SK-N-SH (cell line): ENCODE results near the gene CD96. TPM values are rescaled to one million over a fixed set of nuclear protein-coding genes. Genes with fewer than 3 reads are reported as not detected.

Source experiments
- CTCF ChIA-PET: fragments of 300-600, 350-600 bp; formaldehyde crosslinking; extraction: SDS; loops from one replicate; lab custom pipeline; 2021; lab: Yijun Ruan, JAX
- POLR2A ChIA-PET: fragments of 350-600 bp; sonication (Branson Sonifier 250); formaldehyde crosslinking; extraction: SDS; loops from one replicate; lab custom pipeline; 2020; ENCODE audit warnings: antibody characterized with exemption, inconsistent platforms; lab: Yijun Ruan, JAX
- DNase-seq: peaks from one replicate; pipeline ENCODE4 v3.0.0; 2012
- H2AFZ ChIP-seq: fragments of 200-600 bp; sonication (generic); 2 replicates; pipeline ENCODE4 v1.8.1; 2016; ENCODE audit warnings: antibody characterized with exemption, mild to moderate bottlenecking, low read depth
- H3F3A ChIP-seq: fragments of 200-600 bp; sonication (generic); replicated peaks from 2 replicates; pipeline ENCODE3; 2016; ENCODE audit warnings: antibody characterized with exemption, mild to moderate bottlenecking; ENCODE audit not compliant: insufficient read depth
- H3K27ac ChIP-seq, 2 experiments: fragments of 200-500 bp in 1 of 2; fragments of 200-600 bp in 1 of 2; sonication (Bioruptor generic) in 1 of 2; sonication (generic), shearing (Covaris generic) in 1 of 2; 2 replicates each; pipeline versions ENCODE4 v1.5.1 to v1.6.1; 2014 to 2016; ENCODE audit warnings: low read depth in 2 of 2, inconsistent platforms in 1 of 2, low read length in 1 of 2, mild to moderate bottlenecking in 1 of 2, mixed read lengths in 1 of 2
- H3K27me3 ChIP-seq: fragments of 200-600 bp; sonication (generic), shearing (Covaris generic); 2 replicates; pipeline ENCODE4 v1.6.1; 2016; ENCODE audit warnings: mixed run types; ENCODE audit not compliant: insufficient read depth
- H3K36me3 ChIP-seq, 2 experiments: fragments of 200-500 bp in 1 of 2; fragments of 200-600 bp in 1 of 2; sonication (Bioruptor generic) in 1 of 2; sonication (generic) in 1 of 2; replicated peaks in 1 of 2; 2 replicates each; pipeline versions ENCODE3 to v1.5.1; 2014 to 2016; ENCODE audit warnings: low read length in 1 of 2, mild to moderate bottlenecking in 1 of 2; ENCODE audit not compliant: insufficient read depth in 2 of 2, control insufficient read depth in 1 of 2
- H3K4me1 ChIP-seq, 2 experiments: fragments of 200-500 bp in 1 of 2; fragments of 200-600 bp in 1 of 2; sonication (Bioruptor generic) in 1 of 2; sonication (generic), shearing (Covaris generic) in 1 of 2; 2 replicates each; pipeline versions ENCODE4 v1.5.1 to v1.6.1; 2014 to 2016; ENCODE audit warnings: low read depth in 1 of 2, low read length in 1 of 2, mixed run types in 1 of 2; ENCODE audit not compliant: insufficient read depth in 2 of 2, control insufficient read depth in 1 of 2
- H3K4me2 ChIP-seq: fragments of 200-600 bp; sonication (generic), shearing (Covaris generic); 2 replicates; pipeline ENCODE4 v1.6.1; 2017; ENCODE audit warnings: mixed run types
- H3K4me3 ChIP-seq, 2 experiments: fragments of 200-500 bp in 1 of 2; fragments of 200-600 bp in 1 of 2; sonication (Bioruptor generic) in 1 of 2; sonication (generic), shearing (Covaris generic) in 1 of 2; 2 replicates each; pipeline versions ENCODE4 v1.5.1 to v1.8.1; 2014 to 2016; ENCODE audit warnings: low read depth in 2 of 2, inconsistent platforms in 1 of 2, low read length in 1 of 2, mild to moderate bottlenecking in 1 of 2, mixed read lengths in 1 of 2, moderate library complexity in 1 of 2
- H3K79me2 ChIP-seq: fragments of 200-600 bp; sonication (generic); 2 replicates; pipeline ENCODE4 v1.8.1; 2017; ENCODE audit warnings: mild to moderate bottlenecking; ENCODE audit not compliant: insufficient read depth
- H3K9ac ChIP-seq: fragments of 200-600 bp; sonication (generic); 2 replicates; pipeline ENCODE4 v1.6.1; 2017; ENCODE audit warnings: mixed run types
- H3K9me2 ChIP-seq: fragments of 200-600 bp; sonication (generic); 2 replicates; pipeline ENCODE4 v1.6.1; 2017; ENCODE audit warnings: mixed run types
- H3K9me3 ChIP-seq: fragments of 200-600 bp; sonication (generic); 2 replicates; pipeline ENCODE4 v1.6.1; 2017; ENCODE audit warnings: mixed run types, mild to moderate bottlenecking, moderate library complexity
- H4K20me1 ChIP-seq: fragments of 200-600 bp; sonication (generic); 2 replicates; pipeline ENCODE4 v1.6.1; 2017; ENCODE audit warnings: mild to moderate bottlenecking, mixed run types; ENCODE audit not compliant: insufficient read depth
- CTCF ChIP-seq: fragments of 200-600 bp; sonication (generic); IDR thresholded peaks from 2 replicates; pipeline ENCODE4 v1.6.1; 2017; ENCODE audit warnings: antibody characterized with exemption, mild to moderate bottlenecking, moderate library complexity
- EZH2phosphoT487 ChIP-seq: fragments of 200-600 bp; sonication (generic); IDR thresholded peaks from 2 replicates; pipeline ENCODE4 v1.6.1; 2017; ENCODE audit warnings: low read depth, mixed run types, mild to moderate bottlenecking, antibody characterized with exemption, moderate library complexity, borderline replicate concordance
- FOXM1 ChIP-seq: IDR thresholded peaks from 2 replicates; pipeline ENCODE4 v1.4.0; 2012; ENCODE audit warnings: low read depth, mild to moderate bottlenecking
- GABPA ChIP-seq: IDR thresholded peaks from 2 replicates; pipeline ENCODE4 v1.4.0; 2012; ENCODE audit warnings: low read depth, mild to moderate bottlenecking
- GATA2 ChIP-seq: sonication (generic); formaldehyde crosslinking; IDR thresholded peaks from 2 replicates; pipeline ENCODE4 v1.5.0; 2020; ENCODE audit warnings: mild to moderate bottlenecking, missing genetic modification reagents
- MEF2A ChIP-seq: IDR thresholded peaks from 2 replicates; pipeline ENCODE4 v1.4.0; 2012; ENCODE audit warnings: low read depth, borderline replicate concordance
- NFIC ChIP-seq: IDR thresholded peaks from 2 replicates; pipeline ENCODE4 v1.4.0; 2012; ENCODE audit warnings: borderline replicate concordance
- PBX3 ChIP-seq: IDR thresholded peaks from 2 replicates; pipeline ENCODE4; 2012
- POLR2AphosphoS5 ChIP-seq: IDR thresholded peaks from 2 replicates; pipeline ENCODE4 v1.6.1; 2012; ENCODE audit warnings: low read depth, low read length
- REST ChIP-seq: IDR thresholded peaks from 2 replicates; pipeline ENCODE4 v1.6.1; 2012; ENCODE audit warnings: mild to moderate bottlenecking, low read depth, low read length, moderate library complexity
- RFX5 ChIP-seq: IDR thresholded peaks from 2 replicates; pipeline ENCODE4 v1.6.1; 2012; ENCODE audit warnings: mild to moderate bottlenecking, improper control_type of control experiment, low read length
- TAF1 ChIP-seq: IDR thresholded peaks from 2 replicates; pipeline ENCODE4 v1.6.1; 2012; ENCODE audit warnings: low read depth, mild to moderate bottlenecking, low read length, moderate library complexity, borderline replicate concordance
- USF2 ChIP-seq: fragments of 150-350 bp; IDR thresholded peaks from 2 replicates; pipeline ENCODE4 v1.6.1; 2017; ENCODE audit warnings: antibody characterized with exemption, low read length, low read depth, borderline replicate concordance
- WGBS: methylation state at CpG from one replicate; pipeline ENCODE4 v1.1.6; 2017; ENCODE audit warnings: low lambda C conversion rate; 5-methylcytosine and 5-hydroxymethylcytosine counted together
- polyA plus RNA-seq, 3 experiments: library from polyadenylated mRNA; depleted of rRNA; stranded (reverse); fragments of >200 nt; gene quantifications; 2 replicates each; pipeline ENCODE4 v1.2.3, GENCODE V29; 2012

Gene CD96
- polyA plus RNA-seq, 1 of the 3 experiments (the other 2 are of a cell fraction) = 0.02 TPM

GRCh38 chr3:111509308-111509707 is 32.7 kb upstream of the CD96 start:
- WGBS = 82% methylated on average over 4 of the region's 4 CpGs
- Histone ChIP-seq H3K27me3 (no peaks in the 10 kb centered on the region; the same call in 1 of the 2 replicates), H3K27ac (no peak overlapping the region), H3F3A (no peaks in the 10 kb centered on the region), H3K4me1 (no peaks in the 10 kb centered on the region; a peak in 1 of 4 replicates), H3K9ac (no peak overlapping the region), H3K9me2 (no peaks in the 10 kb centered on the region), H3K9me3 (no peaks in the 10 kb centered on the region; the same call in 1 of the 2 replicates), H3K79me2 (no peaks in the 10 kb centered on the region), H3K4me3 (no peak overlapping the region), H4K20me1 (no peaks in the 10 kb centered on the region), H3K4me2 (no peak overlapping the region), H3K36me3 (no peaks in the 10 kb centered on the region), H2AFZ (no peak overlapping the region)
- no peak for TF ChIP-seq FOXM1
- no peak for TF ChIP-seq REST
- TF ChIP-seq POLR2AphosphoS5 = no peak
- TF ChIP-seq EZH2phosphoT487 = no peak
- TF ChIP-seq PBX3 = no peak
- TF ChIP-seq RFX5 = no peak
- no peak for TF ChIP-seq GATA2 (CRISPR knock-in tag)
- no peak for TF ChIP-seq MEF2A
- no peak for TF ChIP-seq CTCF
- no peak for TF ChIP-seq GABPA
- TF ChIP-seq USF2 = no peak
- TF ChIP-seq TAF1 = no peak
- TF ChIP-seq NFIC = no peak
- POLR2A ChIA-PET = no interaction called here
- CTCF ChIA-PET = no interaction called here
- DNase-seq = no peak
